Nephron progenitor cell (in vitro differentiated cells): ENCODE data around the gene DYRK1A.
A peak's percentile ranks its signal among the peaks of the same experiment; 100 is the strongest.

Experiments used
- DNase-seq: peaks from one replicate; pipeline ENCODE4 v3.0.0; 2021
- H3K27ac Mint-ChIP-seq: 2 replicates; pipeline ENCODE4 v1.8.0; 2021; ENCODE audit warnings: mild to moderate bottlenecking, moderate library complexity, mixed read lengths
- H3K27me3 Mint-ChIP-seq: 2 replicates; pipeline ENCODE4 v1.8.0; 2021; ENCODE audit warnings: mild to moderate bottlenecking, low read depth, mixed read lengths; ENCODE audit not compliant: poor library complexity
- H3K36me3 Mint-ChIP-seq: 2 replicates; pipeline ENCODE4 v1.8.0; 2021; ENCODE audit warnings: low read depth, mixed read lengths
- H3K4me1 Mint-ChIP-seq: 2 replicates; pipeline ENCODE4 v1.8.0; 2021; ENCODE audit warnings: mixed read lengths
- H3K4me3 Mint-ChIP-seq: 2 replicates; pipeline ENCODE4 v1.8.0; 2021; ENCODE audit warnings: mild to moderate bottlenecking, moderate library complexity, mixed read lengths
- H3K9me3 Mint-ChIP-seq: 2 replicates; pipeline ENCODE4 v1.8.0; 2021; ENCODE audit warnings: mild to moderate bottlenecking, moderate library complexity, mixed read lengths
- CTCF ChIP-seq: fragments of 200-600 bp; sonication (generic); IDR thresholded peaks from 2 replicates; pipeline ENCODE4 v1.5.0; 2021; ENCODE audit warnings: antibody characterized with exemption

DYRK1A gene

GRCh38 chr21:37550157-37550556 is 183.6 kb downstream of the DYRK1A start:
- no peaks in the 10 kb centered on the region for H3K36me3 Mint-ChIP-seq
- no peak for DNase-seq
- peaks cover 78% of the 10 kb centered on the region for H3K4me1 Mint-ChIP-seq
- no peak for TF ChIP-seq CTCF
- H3K9me3 Mint-ChIP-seq = no peaks in the 10 kb centered on the region
- peak overlapping the region; percentile 49 for H3K4me3 Mint-ChIP-seq
- no peak overlapping the region for H3K27ac Mint-ChIP-seq
- H3K27me3 Mint-ChIP-seq = peaks cover 66% of the 10 kb centered on the region

- H3K4me1 Mint-ChIP-seq = peaks cover 84% of the 10 kb centered on the region
- no peaks in the 10 kb centered on the region for H3K36me3 Mint-ChIP-seq
- H3K4me3 Mint-ChIP-seq = peak overlapping the region; percentile 49
- no peak for TF ChIP-seq CTCF
- no peaks in the 10 kb centered on the region for H3K9me3 Mint-ChIP-seq
- H3K27me3 Mint-ChIP-seq = peaks cover 67% of the 10 kb centered on the region
- no peak for DNase-seq
- no peak overlapping the region for H3K27ac Mint-ChIP-seq
These were observed 184.2 kb downstream of the DYRK1A start for GRCh38 chr21:37550618-37551330.

GRCh38 chr21:37551331-37551992 is 184.9 kb downstream of the DYRK1A start:
- H3K4me1 Mint-ChIP-seq = peaks cover 84% of the 10 kb centered on the region
- H3K36me3 Mint-ChIP-seq = no peaks in the 10 kb centered on the region
- no peak for TF ChIP-seq CTCF
- H3K27me3 Mint-ChIP-seq = peaks cover 68% of the 10 kb centered on the region
- H3K4me3 Mint-ChIP-seq = no peak overlapping the region
- H3K9me3 Mint-ChIP-seq = no peaks in the 10 kb centered on the region
- DNase-seq = no peak
- H3K27ac Mint-ChIP-seq = no peak overlapping the region

DNA sequence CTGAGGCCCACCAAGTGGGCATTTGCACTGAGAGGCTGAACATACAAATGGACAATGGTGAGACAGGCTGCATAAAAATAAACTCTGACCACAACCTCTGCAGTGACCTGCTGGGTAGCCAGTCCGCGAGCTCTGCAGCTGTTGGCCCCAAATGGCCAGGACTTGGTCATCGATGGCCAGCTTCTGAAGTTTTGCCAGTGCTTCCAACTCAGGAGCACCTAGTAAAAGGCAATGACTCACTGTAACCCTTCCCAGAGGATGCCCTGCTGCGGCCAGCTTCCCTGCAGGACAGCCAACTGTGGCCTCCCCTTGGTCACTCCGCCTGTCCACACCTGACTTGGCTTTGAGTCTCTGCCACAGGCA is 185.4 kb downstream of the DYRK1A start:
- no peak for DNase-seq

GRCh38 chr21:37552496-37553029 is 186.0 kb downstream of the DYRK1A start:
- no peak for TF ChIP-seq CTCF
- no peaks in the 10 kb centered on the region for H3K36me3 Mint-ChIP-seq
- peaks cover 80% of the 10 kb centered on the region for H3K4me1 Mint-ChIP-seq
- no peak overlapping the region for H3K4me3 Mint-ChIP-seq
- no peaks in the 10 kb centered on the region for H3K9me3 Mint-ChIP-seq
- H3K27ac Mint-ChIP-seq = no peak overlapping the region
- H3K27me3 Mint-ChIP-seq = peaks cover 71% of the 10 kb centered on the region
- DNase-seq = no peak

More for the DNA sequence above, 185.4 kb downstream of the DYRK1A start:
- H3K27me3 Mint-ChIP-seq = peaks cover 69% of the 10 kb centered on the region
- H3K4me3 Mint-ChIP-seq = no peak overlapping the region
- peaks cover 80% of the 10 kb centered on the region for H3K4me1 Mint-ChIP-seq
- no peaks in the 10 kb centered on the region for H3K9me3 Mint-ChIP-seq
- no peak for TF ChIP-seq CTCF
- no peaks in the 10 kb centered on the region for H3K36me3 Mint-ChIP-seq
- no peak overlapping the region for H3K27ac Mint-ChIP-seq
